ENCODE results near the gene DLX1. TPM values are rescaled to one million over a fixed set of nuclear protein-coding genes. Genes with fewer than 3 reads are reported as not detected.
"Not testable (repeated sequence)": the region's sequence is repeated elsewhere in the genome, so short reads cannot be mapped to it uniquely, and the experiment has no call there.

DLX1 gene
- total and polyA plus RNA-seq, 4 donors, result not detected

DNA sequence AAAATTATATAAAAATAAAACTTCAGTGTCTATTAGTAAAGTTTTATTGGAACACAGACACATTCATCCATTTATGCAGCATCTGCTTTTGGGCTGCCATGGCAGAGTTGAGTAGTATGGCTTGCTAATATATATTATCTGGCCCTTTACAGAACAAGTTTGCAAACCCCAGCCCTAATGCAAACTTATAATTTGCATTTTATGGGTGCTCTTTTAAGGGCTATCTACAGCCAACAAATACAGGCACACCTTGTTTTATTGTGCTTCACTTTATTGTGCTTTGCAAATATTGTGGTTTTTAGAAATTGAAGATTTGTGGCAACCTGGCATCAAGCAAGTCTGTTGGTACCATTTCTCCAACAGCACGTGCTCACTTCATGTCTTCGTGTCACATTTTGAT is 52.6 kb downstream of the DLX1 start:
- no peaks in the 10 kb centered on the region for H3K9me3 ChIP-seq (ENCODE audit: control insufficient read depth in 4 of 4, low read length in 3 of 4)
- no peaks in the 10 kb centered on the region for H3K36me3 ChIP-seq (ENCODE audit: control insufficient read depth in 4 of 4, insufficient read depth in 3 of 4, low read depth in 1 of 4, low read length in 3 of 4)
- H3K4me3 ChIP-seq (ENCODE audit: low read depth in 1 of 3, low read length in 3 of 3), result no peak overlapping the region
- no peak overlapping the region for H3K27ac ChIP-seq (ENCODE audit: low read depth in 1 of 2, low read length in 2 of 2)
- H3K4me1 ChIP-seq (ENCODE audit: control insufficient read depth in 4 of 4, insufficient read depth in 4 of 4, low read length in 3 of 4), result no peaks in the 10 kb centered on the region
- no peak overlapping the region for H3K9ac ChIP-seq (ENCODE audit: low read depth in 1 of 2, low read length in 2 of 2)
- DNase-seq (ENCODE audit: low spot score), result no peak
- TF ChIP-seq, protein P1, sequence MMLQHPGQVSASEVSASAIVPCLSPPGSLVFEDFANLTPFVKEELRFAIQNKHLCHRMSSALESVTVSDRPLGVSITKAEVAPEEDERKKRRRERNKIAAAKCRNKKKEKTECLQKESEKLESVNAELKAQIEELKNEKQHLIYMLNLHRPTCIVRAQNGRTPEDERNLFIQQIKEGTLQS (IDR thresholded peaks at IDR 0.05), result no peak
- TF ChIP-seq YY1 (IDR thresholded peaks at IDR 0.05), result no peak
- peaks cover 0 to 3% (median 0%) of the 10 kb centered on the region in 4 donors for H3K27me3 ChIP-seq (ENCODE audit: control insufficient read depth in 4 of 4, insufficient read depth in 4 of 4, low read length in 3 of 4)
- 70% methylated on average over 2 of the region's 2 CpGs for WGBS

- not testable (repeated sequence) for H3K4me1 ChIP-seq (ENCODE audit: control insufficient read depth in 4 of 4, insufficient read depth in 4 of 4, low read length in 3 of 4); H3K4me3 ChIP-seq (ENCODE audit: low read depth in 1 of 3, low read length in 3 of 3); H3K27ac ChIP-seq (ENCODE audit: low read depth in 1 of 2, low read length in 2 of 2); DNase-seq (ENCODE audit: low spot score); H3K9me3 ChIP-seq (ENCODE audit: control insufficient read depth in 4 of 4, low read length in 3 of 4); H3K27me3 ChIP-seq (ENCODE audit: control insufficient read depth in 4 of 4, insufficient read depth in 4 of 4, low read length in 3 of 4); H3K36me3 ChIP-seq (ENCODE audit: control insufficient read depth in 4 of 4, insufficient read depth in 3 of 4, low read depth in 1 of 4, low read length in 3 of 4); H3K9ac ChIP-seq (ENCODE audit: low read depth in 1 of 2, low read length in 2 of 2)
- 73% methylated on average over 1 of the region's 1 CpG for WGBS
Measured at GRCh38 chr2:172138727-172139126, 53.4 kb downstream of the DLX1 start.

Other genes with a start within 250 kb of the DLX1 start
- gene SLC25A12, start 191.3 kb upstream of the DLX1 start, total RNA-seq, result 1 to 10 TPM; 3.4 to 4.4 TPM
- gene SLC25A12, start 191.3 kb upstream of the DLX1 start, polyA plus RNA-seq, result under 1 TPM; 0.46 to 0.93 TPM
- 10 to 100 TPM; 17.3 to 45.1 TPM for gene HAT1, start 163.0 kb upstream of the DLX1 start, total RNA-seq
- 10 to 100 TPM; 11.8 to 15.2 TPM for gene HAT1, start 163.0 kb upstream of the DLX1 start, polyA plus RNA-seq
- gene METAP1D, start 85.6 kb upstream of the DLX1 start, total RNA-seq, result 1 to 10 TPM; 3.9 to 7.1 TPM
- 1 to 10 TPM; 3.3 to 5.0 TPM for gene METAP1D, start 85.6 kb upstream of the DLX1 start, polyA plus RNA-seq
- gene DLX2, start 17.4 kb downstream of the DLX1 start, total RNA-seq, result not detected
- not detected for gene DLX2, start 17.4 kb downstream of the DLX1 start, polyA plus RNA-seq